CD4-positive, alpha-beta T cell treated with Interleukin-10 for 1 hour (primary cell): ENCODE results near the gene LSR.
A peak's percentile ranks its signal among the peaks of the same experiment; 100 is the strongest.
"Not testable (repeated sequence)": the region's sequence is repeated elsewhere in the genome, so short reads cannot be mapped to it uniquely, and the experiment has no call there.

Experiments used
- DNase-seq: peaks from one replicate; pipeline ENCODE4 v3.0.0-alpha.2; 2020

The LSR gene

GRCh38 chr19:35220315-35220921 is 28.4 kb upstream of the LSR start:
- no peak for DNase-seq

GRCh38 chr19:35220973-35221590 is 27.7 kb upstream of the LSR start:
- not testable (repeated sequence) for DNase-seq

- no peak for DNase-seq
Observed at GRCh38 chr19:35222373-35223015, 26.3 kb upstream of the LSR start.

GRCh38 chr19:35223084-35223790 is 25.6 kb upstream of the LSR start:
- DNase-seq = no peak

- no peak for DNase-seq
Observed at GRCh38 chr19:35223862-35224505, 24.8 kb upstream of the LSR start.

- no peak for DNase-seq
Observed at GRCh38 chr19:35224681-35225571, 23.9 kb upstream of the LSR start.

GRCh38 chr19:35225951-35226350 is 22.9 kb upstream of the LSR start:
- no peak for DNase-seq

- no peak for DNase-seq
Observed at GRCh38 chr19:35226748-35227147, 22.1 kb upstream of the LSR start.

- DNase-seq = no peak
Observed at GRCh38 chr19:35228177-35228930, 20.4 kb upstream of the LSR start, which contains the start of gene FAM187B. TSS of gene FAM187B (minus strand) at chr19:35228739. CDS start at chr19:35228680, 59 bp downstream.

- no peak for DNase-seq
Observed at GRCh38 chr19:35229601-35230000, 19.2 kb upstream of the LSR start.

GRCh38 chr19:35231956-35232645 is 16.7 kb upstream of the LSR start:
- DNase-seq = no peak

- no peak for DNase-seq
Observed at GRCh38 chr19:35232912-35233311, 15.9 kb upstream of the LSR start.

- DNase-seq = peak; percentile 51
Observed at GRCh38 chr19:35236638-35237400, 12.0 kb upstream of the LSR start.

GRCh38 chr19:35239597-35239996 is 9.2 kb upstream of the LSR start:
- DNase-seq = not testable (repeated sequence)

GRCh38 chr19:35240327-35240726 is 8.5 kb upstream of the LSR start:
- peak; percentile 59 for DNase-seq

GRCh38 chr19:35241417-35241816 is 7.4 kb upstream of the LSR start:
- DNase-seq = no peak

GRCh38 chr19:35246466-35247092 is 2.2 kb upstream of the LSR start:
- no peak for DNase-seq

- DNase-seq = peak; percentile 72
Observed at GRCh38 chr19:35247526-35248309, 1.1 kb upstream of the LSR start.
